ENCODE results near the gene C4BPA. TPM values are rescaled to one million over a fixed set of nuclear protein-coding genes. Genes with fewer than 3 reads are reported as not detected.

C4BPA gene
- total RNA-seq, 3 donors from 2014 or later = 0.16 to 0.58 (median 0.41) TPM

Other genes starting within 250 kb of the C4BPA start
- not detected for gene IL20, start 238.6 kb upstream of the C4BPA start, total RNA-seq
- 10 to 100 TPM; 11.9 to 30.7 (median 25.0) TPM for gene IL24, start 206.8 kb upstream of the C4BPA start, total RNA-seq
- gene FCMR, start 182.3 kb upstream of the C4BPA start, total RNA-seq = 10 to 100 TPM; 24.7 to 41.7 (median 24.8) TPM
- gene PIGR, start 157.8 kb upstream of the C4BPA start, total RNA-seq = 1 to 10 TPM; 1.6 to 3.0 (median 1.8) TPM
- gene FCAMR, start 133.8 kb upstream of the C4BPA start, total RNA-seq = not detected
- gene C1orf116, start 71.5 kb upstream of the C4BPA start, total RNA-seq = under 1 TPM; 0.03 to 0.11 (median 0.08) TPM
- 10 to 100 TPM in 1 of 3 donors, 1 to 10 TPM in 2; 9.1 to 10.2 (median 9.9) TPM for gene YOD1, start 53.0 kb upstream of the C4BPA start, total RNA-seq
- gene PFKFB2, start 51.0 kb upstream of the C4BPA start, total RNA-seq = 1 to 10 TPM; 2.8 to 5.7 (median 4.1) TPM
- under 1 TPM; 0.27 to 0.38 (median 0.29) TPM for gene C4BPB, start 15.4 kb upstream of the C4BPA start, total RNA-seq
- gene CD55, start 217.4 kb downstream of the C4BPA start, total RNA-seq = 100 to 1,000 TPM; 103 to 119 (median 103) TPM

Measured in activated T-cell treated with anti-CD3 and anti-CD28 coated beads, Interleukin-2, amount 50 U/mL, for 4 hours (primary cell).